HEK293T (cell line): Measurements from ENCODE around the gene IL1R2.

Experiments
- CTCF ChIA-PET: fragments of 350-600 bp; formaldehyde crosslinking; extraction: SDS; loops from one replicate; lab custom pipeline; 2021; ENCODE audit warnings: antibody characterized with exemption, inconsistent platforms; lab: Yijun Ruan, JAX
- POLR2A ChIA-PET: fragments of 350-600 bp; formaldehyde crosslinking; extraction: SDS; loops from one replicate; lab custom pipeline; 2020; ENCODE audit warnings: antibody characterized with exemption, inconsistent platforms; lab: Yijun Ruan, JAX
- DNase-seq: peaks from one replicate; pipeline ENCODE4 v3.0.0; 2012; ENCODE audit warnings: mixed read lengths; ENCODE audit errors: extremely low spot score
- ARNT ChIP-seq: fragments of 450-650 bp; IDR thresholded peaks from 2 replicates; pipeline ENCODE4 v1.6.1; 2017; ENCODE audit warnings: mild to moderate bottlenecking
- BHLHE40 ChIP-seq: fragments of 450-650 bp; IDR thresholded peaks from 2 replicates; pipeline ENCODE4 v1.6.1; 2016; ENCODE audit warnings: mild to moderate bottlenecking, moderate library complexity, borderline replicate concordance
- CTBP1 ChIP-seq: fragments of 450-650 bp; IDR thresholded peaks from 2 replicates; pipeline ENCODE4 v1.6.1; 2016; ENCODE audit warnings: borderline replicate concordance
- ELF4 ChIP-seq: fragments of 450-650 bp; IDR thresholded peaks from 2 replicates; pipeline ENCODE4 v1.6.1; 2017; ENCODE audit warnings: antibody characterized with exemption
- FOXA1 ChIP-seq: fragments of 450-650 bp; IDR thresholded peaks from 2 replicates; pipeline ENCODE4 v1.6.1; 2016; ENCODE audit warnings: mild to moderate bottlenecking
- FOXK2 ChIP-seq: fragments of 450-650 bp; IDR thresholded peaks from 2 replicates; pipeline ENCODE4 v1.6.1; 2016; ENCODE audit warnings: mild to moderate bottlenecking
- FOXM1 ChIP-seq: fragments of 450-650 bp; IDR thresholded peaks from 2 replicates; pipeline ENCODE4 v1.6.1; 2017; ENCODE audit warnings: mild to moderate bottlenecking, borderline replicate concordance
- HDGF ChIP-seq: fragments of 450-650 bp; IDR thresholded peaks from 2 replicates; pipeline ENCODE4 v1.6.1; 2017; ENCODE audit warnings: antibody characterized with exemption, borderline replicate concordance
- L3MBTL2 ChIP-seq: fragments of 450-650 bp; conservative IDR thresholded peaks from 2 replicates; pipeline ENCODE4 v1.6.1; 2016; ENCODE audit warnings: mild to moderate bottlenecking
- LEF1 ChIP-seq: fragments of 450-650 bp; IDR thresholded peaks from 2 replicates; pipeline ENCODE4 v1.6.1; 2017; ENCODE audit warnings: mild to moderate bottlenecking, borderline replicate concordance
- NFRKB ChIP-seq: fragments of 450-650 bp; IDR thresholded peaks from 2 replicates; pipeline ENCODE4 v1.6.1; 2016; ENCODE audit warnings: mild to moderate bottlenecking, moderate library complexity
- PKNOX1 ChIP-seq: fragments of 450-650 bp; IDR thresholded peaks from 2 replicates; pipeline ENCODE4 v1.6.1; 2016
- SP1 ChIP-seq: fragments of 450-650 bp; IDR thresholded peaks from 2 replicates; pipeline ENCODE4 v1.6.1; 2017
- SUZ12 ChIP-seq: fragments of 450-650 bp; IDR thresholded peaks from 2 replicates; pipeline ENCODE4 v1.6.1; 2016; ENCODE audit warnings: mild to moderate bottlenecking
- TARDBP ChIP-seq: fragments of 450-650 bp; IDR thresholded peaks from 2 replicates; pipeline ENCODE4 v1.6.1; 2016
- ZNF384 ChIP-seq: fragments of 450-650 bp; IDR thresholded peaks from 2 replicates; pipeline ENCODE4 v1.6.1; 2016

The IL1R2 gene

DNA sequence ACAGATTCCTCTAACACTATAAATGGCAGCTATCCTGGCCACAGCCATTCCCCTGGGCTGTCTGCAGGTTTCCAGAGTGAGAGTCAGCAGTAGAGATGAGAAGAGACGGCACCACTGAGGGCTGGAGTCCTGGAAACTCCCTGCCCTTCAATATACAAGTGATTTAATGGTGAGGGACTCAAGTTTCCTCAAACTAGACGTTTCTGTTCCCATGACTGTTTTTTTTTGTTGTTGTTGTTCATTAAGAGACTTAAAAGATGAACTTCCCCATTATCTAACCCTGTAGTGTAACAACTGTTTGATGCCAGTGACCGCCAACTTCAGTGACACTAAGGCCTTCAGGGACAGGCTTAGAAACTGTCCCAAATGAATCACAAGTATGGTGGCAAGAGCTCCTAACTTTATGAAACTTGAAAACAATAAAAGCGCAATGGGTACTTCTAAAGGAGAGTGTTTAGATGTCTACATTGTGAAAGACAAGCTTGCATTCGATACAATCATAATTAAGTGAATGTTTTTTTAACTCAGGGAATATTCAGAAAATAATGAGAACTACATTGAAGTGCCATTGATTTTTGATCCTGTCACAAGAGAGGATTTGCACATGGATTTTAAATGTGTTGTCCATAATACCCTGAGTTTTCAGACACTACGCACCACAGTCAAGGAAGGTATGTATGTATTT, 34.0 kb downstream of the IL1R2 start:
- ChIA-PET CTCF (interaction anchor here (3.5 kb wide), 1 partner anchor 215 kb away, joined by 16 read pairs; no protein-coding TSS in a partner anchor), POLR2A (interaction anchor here (0.8 kb wide), 1 partner anchor 163 kb away, joined by 3 read pairs; no protein-coding TSS in a partner anchor)
- DNase-seq: no peak
- TF ChIP-seq ZNF384 (no peak), ELF4 (no peak), SP1 (no peak), SUZ12 (no peak), BHLHE40 (no peak), TARDBP (no peak), FOXK2 (no peak), HDGF (no peak), FOXA1 (no peak), FOXM1 (no peak), ARNT (no peak), NFRKB (no peak)

DNA sequence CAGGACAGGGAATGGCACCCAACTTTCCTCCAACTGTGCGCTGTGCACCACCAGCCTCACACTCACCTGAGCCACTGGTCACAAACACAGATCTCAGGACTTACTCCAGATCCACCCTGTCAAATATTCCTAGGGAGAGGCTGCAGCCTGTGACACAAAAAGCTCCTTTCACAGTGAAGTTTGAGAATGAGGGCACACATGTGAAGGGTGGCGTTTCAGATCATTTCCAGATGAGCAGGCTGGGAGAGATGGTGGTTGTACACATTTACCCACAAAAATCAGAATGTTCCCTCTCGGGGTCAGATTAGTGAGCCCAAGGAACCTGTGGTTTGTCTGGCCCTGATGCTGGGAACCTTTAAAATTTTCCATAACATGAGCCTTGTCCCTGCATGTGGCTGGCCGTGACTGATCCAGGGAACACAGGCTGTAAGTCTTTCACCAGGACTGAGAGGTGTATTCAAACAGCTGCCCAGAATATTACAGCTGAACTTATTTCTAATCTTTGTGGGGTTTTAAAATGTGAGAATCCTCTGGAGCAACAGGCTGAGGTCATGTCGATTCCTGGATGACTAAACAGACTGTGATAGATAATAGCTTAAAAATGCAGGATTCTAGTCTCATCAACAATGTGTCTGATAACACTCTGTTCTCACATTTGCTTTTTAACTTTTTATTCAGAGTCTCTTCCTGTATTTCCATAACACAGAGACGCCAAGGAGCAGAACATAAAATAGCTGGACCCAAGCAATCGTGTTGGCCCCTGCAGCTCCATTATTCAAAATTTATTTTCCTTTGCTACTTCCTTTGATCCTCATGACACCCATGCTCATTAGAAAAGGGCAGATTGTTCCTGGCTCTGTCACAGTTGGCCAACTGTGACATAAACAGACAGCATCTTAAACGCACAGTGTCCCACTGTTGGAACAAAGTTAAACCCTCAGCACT, 35.5 kb downstream of the IL1R2 start:
- DNase-seq: no peak
- CTCF ChIA-PET: interaction anchor here (3.5 kb wide), 1 partner anchor 213 kb away, joined by 16 read pairs; no protein-coding TSS in a partner anchor
- POLR2A ChIA-PET: interaction anchor here (0.9 kb wide), 1 partner anchor 203 kb away, joined by 3 read pairs; no protein-coding TSS in a partner anchor

DNA sequence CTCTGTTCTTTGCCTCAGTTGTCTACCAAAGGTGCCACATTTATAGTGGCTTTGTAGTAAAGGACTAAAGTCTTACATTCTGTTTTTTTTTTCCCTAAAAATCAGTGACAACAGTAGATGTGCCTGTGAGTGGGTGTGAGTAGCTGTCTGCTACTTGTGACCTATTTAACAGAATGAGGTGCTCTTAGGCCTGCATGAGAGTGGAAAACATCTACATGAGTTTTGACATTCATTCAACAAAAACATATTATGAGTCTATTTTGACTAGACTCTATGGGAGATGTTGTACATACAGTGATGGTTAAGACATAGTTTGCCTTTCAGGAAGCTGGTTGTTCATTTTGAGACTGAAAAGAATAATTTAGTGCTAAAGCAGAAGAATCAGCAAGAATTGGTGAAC, 36.7 kb downstream of the IL1R2 start:
- no peak for DNase-seq
- ChIA-PET POLR2A (no interaction called here), CTCF (interaction anchor here (2.2 kb wide), 1 partner anchor 8 kb away, joined by 5 read pairs; no protein-coding TSS in a partner anchor)
- TF ChIP-seq LEF1 (no peak), BHLHE40 (no peak), FOXK2 (no peak), FOXA1 (no peak), ZNF384 (no peak), FOXM1 (no peak), NFRKB (no peak), PKNOX1 (no peak), ARNT (no peak)

More for the DNA sequence above, 35.5 kb downstream of the IL1R2 start:
- TF ChIP-seq L3MBTL2: no peak
- TF ChIP-seq FOXM1: no peak
- TF ChIP-seq NFRKB: no peak
- no peak for TF ChIP-seq LEF1
- no peak for TF ChIP-seq ARNT
- no peak for TF ChIP-seq BHLHE40
- TF ChIP-seq TARDBP: no peak
- no peak for TF ChIP-seq SP1
- no peak for TF ChIP-seq ELF4
- no peak for TF ChIP-seq ZNF384
- no peak for TF ChIP-seq HDGF
- no peak for TF ChIP-seq SUZ12
- TF ChIP-seq FOXA1: no peak
- no peak for TF ChIP-seq FOXK2
- TF ChIP-seq PKNOX1: no peak

GRCh38 chr2:102029405-102029804, 37.6 kb downstream of the IL1R2 start:
- POLR2A ChIA-PET: no interaction called here
- DNase-seq: no peak
- TF ChIP-seq SP1 (no peak), ZNF384 (no peak), ARNT (no peak), BHLHE40 (no peak), TARDBP (no peak), CTBP1 (no peak), L3MBTL2 (no peak)
- CTCF ChIA-PET: interaction anchor here (2.2 kb wide), 1 partner anchor 9 kb away, joined by 5 read pairs; no protein-coding TSS in a partner anchor

- CTCF ChIA-PET: interaction anchor here (0.6 to 2.2 kb wide), 2 partner anchors 10 to 25 kb away, joined by 3 to 5 read pairs; no protein-coding TSS in a partner anchor
- no peak for DNase-seq
- POLR2A ChIA-PET: no interaction called here
- TF ChIP-seq SP1: no peak
- TF ChIP-seq LEF1: no peak
- no peak for TF ChIP-seq PKNOX1
- no peak for TF ChIP-seq FOXK2
- TF ChIP-seq FOXA1: no peak
- TF ChIP-seq NFRKB: no peak
- no peak for TF ChIP-seq FOXM1
- no peak for TF ChIP-seq ARNT
- no peak for TF ChIP-seq L3MBTL2
- TF ChIP-seq ELF4: no peak
- TF ChIP-seq TARDBP: no peak
- no peak for TF ChIP-seq CTBP1
- TF ChIP-seq SUZ12: no peak
- no peak for TF ChIP-seq ZNF384
- no peak for TF ChIP-seq BHLHE40
These were observed 38.2 kb downstream of the IL1R2 start for GRCh38 chr2:102029952-102030351.
